22Rv1 (cell line): Measurements from ENCODE around the gene PHKB.

ENCODE experiments used
- H3K27ac ChIP-seq: fragments of 450-650 bp; 2 replicates; pipeline ENCODE4 v1.5.1; 2017
- CTCF ChIP-seq: fragments of 450-650 bp; IDR thresholded peaks from 2 replicates; pipeline ENCODE4 v1.5.1; 2017; ENCODE audit warnings: mild to moderate bottlenecking
- ZFX ChIP-seq: fragments of 450-650 bp; IDR thresholded peaks from 2 replicates; pipeline ENCODE4 v1.6.1; 2017; ENCODE audit warnings: antibody characterized with exemption, borderline replicate concordance

PHKB gene

DNA sequence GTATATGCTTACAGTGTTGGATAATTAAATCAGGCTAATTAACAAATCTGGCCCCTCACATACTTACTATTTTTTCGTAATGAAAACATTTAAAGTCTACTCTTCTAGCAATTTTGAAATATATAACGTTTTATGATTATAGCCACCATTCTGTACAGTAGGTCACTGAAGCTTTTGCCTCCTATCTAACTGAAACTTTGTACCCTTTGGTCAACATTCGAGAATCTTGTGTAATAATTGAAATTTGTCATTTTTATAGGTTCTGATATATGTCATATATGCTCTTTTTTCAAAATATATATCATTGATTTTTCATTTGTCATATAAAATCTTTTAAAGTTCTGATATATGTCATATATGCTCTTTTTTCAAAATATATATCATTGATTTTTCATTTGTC lies 12.7 kb downstream of the PHKB start:
- H3K27ac ChIP-seq, result no peak overlapping the region
- TF ChIP-seq ZFX (no peak), CTCF (no peak)

DNA sequence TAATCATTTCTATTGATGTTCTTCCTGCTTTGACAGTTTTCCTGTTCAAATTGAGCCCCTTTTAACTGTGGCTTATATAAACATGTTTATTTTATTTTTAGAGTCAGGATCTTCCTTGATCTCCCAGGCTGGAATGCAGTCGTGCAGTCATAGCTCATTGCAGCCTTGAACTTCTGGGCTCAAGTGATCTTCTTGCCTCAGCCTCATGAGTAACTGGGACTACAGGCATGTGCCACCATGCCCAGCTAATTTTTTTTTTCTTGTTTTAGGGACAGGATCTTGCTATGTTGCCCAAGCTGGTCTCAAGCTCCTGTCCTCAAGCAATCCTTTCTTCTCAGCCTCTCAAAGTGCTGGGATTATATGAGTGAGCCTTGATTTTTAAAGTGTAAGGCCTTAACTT lies 14.7 kb downstream of the PHKB start:
- TF ChIP-seq ZFX (no peak), CTCF (no peak)
- H3K27ac ChIP-seq, result no peak overlapping the region

- no peak overlapping the region for H3K27ac ChIP-seq
Observed at GRCh38 chr16:47476654-47477345, 15.7 kb downstream of the PHKB start.

GRCh38 chr16:47477679-47478078 lies 16.5 kb downstream of the PHKB start:
- no peak for TF ChIP-seq ZFX
- no peak for TF ChIP-seq CTCF
- H3K27ac ChIP-seq, result no peak overlapping the region

More at GRCh38 chr16:47476654-47477345, 15.7 kb downstream of the PHKB start:
- TF ChIP-seq ZFX (no peak), CTCF (no peak)

DNA sequence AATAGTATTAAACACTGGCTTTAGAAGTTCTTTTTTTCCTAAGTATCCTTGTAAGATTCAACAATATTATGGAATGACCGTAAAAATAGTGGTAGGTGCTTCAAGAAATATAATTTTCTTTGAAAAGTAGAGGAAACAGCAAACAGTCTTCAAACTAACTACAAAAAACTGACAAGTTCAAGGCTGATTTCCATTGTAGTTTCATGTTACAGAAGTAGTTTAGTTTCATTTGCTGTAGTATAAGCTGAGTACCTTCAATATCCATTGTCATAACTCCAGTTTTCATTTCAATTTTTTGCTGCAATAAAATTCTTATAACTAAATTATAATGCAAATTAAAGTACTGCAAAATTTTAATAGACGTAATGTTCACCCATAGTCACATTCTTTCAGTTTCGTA lies 19.3 kb downstream of the PHKB start:
- H3K27ac ChIP-seq, result no peak overlapping the region
- no peak for TF ChIP-seq ZFX
- no peak for TF ChIP-seq CTCF

- no peak for TF ChIP-seq ZFX
- TF ChIP-seq CTCF, result no peak
- H3K27ac ChIP-seq, result no peak overlapping the region
Observed at GRCh38 chr16:47481698-47482374, 20.7 kb downstream of the PHKB start.

DNA sequence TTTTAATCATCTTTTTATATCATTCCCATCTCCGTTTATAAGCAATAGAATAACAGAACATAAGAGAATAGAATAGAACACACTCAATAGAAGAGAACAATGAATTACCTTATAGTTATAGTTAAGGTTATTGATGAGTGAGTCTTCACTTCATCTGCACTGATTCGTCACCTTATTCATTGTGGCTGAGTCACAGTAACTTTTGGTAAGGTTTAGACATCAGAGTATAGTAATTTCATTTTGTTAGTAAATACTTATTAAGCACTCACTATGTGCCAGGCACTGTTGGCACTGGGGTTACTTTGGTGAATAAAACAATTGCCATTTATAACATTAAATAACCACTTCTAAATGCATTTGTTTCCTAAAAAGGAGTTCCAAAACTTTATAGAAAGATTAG lies 22.5 kb downstream of the PHKB start:
- TF ChIP-seq CTCF, result no peak
- TF ChIP-seq ZFX, result no peak
- H3K27ac ChIP-seq, result no peak overlapping the region
